Psoas muscle (tissue), 8 donors: Measurements from ENCODE around the gene VAV2. TPM values are rescaled to one million over a fixed set of nuclear protein-coding genes. Genes with fewer than 3 reads are reported as not detected.

ENCODE experiments used
- ATAC-seq, 4 donors: fragments of 200-7000 bp; cut with Tn5 transposase; one replicate each; pipeline ENCODE4 v1.9.1; 2020; ENCODE audit warnings: moderate library complexity in 3 of 4, mild to moderate bottlenecking in 2 of 4
- DNase-seq, 2 donors: peaks; one replicate each; pipeline ENCODE4 v3.0.0-alpha.2; 2020
- H3K27ac ChIP-seq: fragments of 200-600 bp; one replicate; pipeline ENCODE4 v1.8.0; 2022
- H3K27me3 ChIP-seq, 3 donors: fragments of 200-600 bp in 1 of 3; one replicate each; pipeline versions ENCODE4 v1.6.1 to v1.8.0; 2013 to 2022; ENCODE audit warnings: low read length in 2 of 3, mild to moderate bottlenecking in 2 of 3, moderate library complexity in 1 of 3; ENCODE audit not compliant: insufficient read depth in 3 of 3
- H3K36me3 ChIP-seq, 2 donors: fragments of 200-600 bp in 1 of 2; one replicate each; pipeline versions ENCODE4 v1.6.1 to v1.8.0; 2013 to 2022; ENCODE audit warnings: low read depth in 1 of 2, mild to moderate bottlenecking in 1 of 2, moderate library complexity in 1 of 2; ENCODE audit not compliant: insufficient read depth in 1 of 2
- H3K4me1 ChIP-seq: fragments of 200-600 bp; one replicate; pipeline ENCODE4 v1.8.0; 2022
- H3K4me3 ChIP-seq: fragments of 200-600 bp; one replicate; pipeline ENCODE4 v1.8.0; 2022; ENCODE audit warnings: mild to moderate bottlenecking
- H3K9me3 ChIP-seq: fragments of 200-600 bp; one replicate; pipeline ENCODE4 v1.8.0; 2022
- CTCF ChIP-seq: fragments of 200-600 bp; IDR thresholded peaks from one replicate; pipeline ENCODE4 v1.8.0; 2022; ENCODE audit warnings: antibody characterized with exemption
- WGBS, 3 donors: extraction: QIAGEN DNeasy Blood & Tissue Kit; methylation state at CpG; one replicate each; pipeline versions ENCODE4 v1.1.6 to v1.1.7; 2013; 5-methylcytosine and 5-hydroxymethylcytosine counted together
- intact Hi-C, 2 donors: fragments of 100-400 bp; cut with DNase I; formaldehyde crosslinking; loops; one replicate each; pipeline versions ENCODE4 v1.11.0 to v1.14.2; 2022
- polyA plus RNA-seq, 3 donors: library from polyadenylated mRNA; stranded (reverse); fragments of 200-250 nt; gene quantifications; one replicate each; pipeline ENCODE4 v1.2.3, GENCODE V29; 2013
- total RNA-seq, 4 donors: library from RNA; stranded (reverse); fragmentation: NEBNext Ultra II Directional in 2 of 4; extraction: Animal tissue kit (Norgen Biotek cat#: 25700) in 2 of 4; gene quantifications; one replicate each; pipeline versions ENCODE4 v1.2.1 to v1.2.4, GENCODE V29; 2021 to 2023
- donor health status: healthy with polysubstance abuse.
- donor health status: DM: no; HTN: no; CAD: no; lungs with moderate emphysema.
- donor health status: Bipolar disorder and iron deficiency.
- donor health status: healthy.
- donor health status: DM: yes; HTN: yes; CAD: no.
- donor health status: DM: no; HTN: no; CAD: no.
- donor health status: DM: no; HTN: no; CAD: no.
- donor health status: DM: yes; HTN: yes; CAD: no.

VAV2 gene
- total and polyA plus RNA-seq, 7 donors = 0.70 to 2.9 (median 1.4) TPM

- H3K27me3 ChIP-seq = peaks cover 0 to 38% (median 5%) of the 10 kb centered on the region in 3 donors
- H3K36me3 ChIP-seq = no peaks in the 10 kb centered on the region
- ATAC-seq (no peak), DNase-seq (peak in 1 of 2 donors; percentile 20)
- intact Hi-C loops = no loop called here
- TF ChIP-seq CTCF = no peak
- no peak overlapping the region for H3K4me3 ChIP-seq
- no peak overlapping the region for H3K27ac ChIP-seq
- peaks cover 8% of the 10 kb centered on the region for H3K9me3 ChIP-seq
- peaks cover 3% of the 10 kb centered on the region for H3K4me1 ChIP-seq
- 82 to 89% (median 86%) methylated on average over 16 to 18 of the region's 18 CpGs for WGBS, 3 donors
Observed at GRCh38 chr9:133961226-133962165, 30.6 kb downstream of the VAV2 start.

GRCh38 chr9:133960568-133961129, 31.5 kb downstream of the VAV2 start:
- Histone ChIP-seq H3K36me3 (no peaks in the 10 kb centered on the region), H3K27me3 (peaks cover 0 to 44% (median 3%) of the 10 kb centered on the region in 3 donors), H3K4me3 (no peak overlapping the region), H3K9me3 (peaks cover 8% of the 10 kb centered on the region), H3K27ac (no peak overlapping the region), H3K4me1 (peaks cover 9% of the 10 kb centered on the region)
- no peak for ATAC-seq
- no peak for TF ChIP-seq CTCF
- peak; percentile 47 to 54 for DNase-seq
- intact Hi-C loops = no loop called here
- 66 to 74% (median 71%) methylated on average over 21 of the region's 21 CpGs for WGBS, 3 donors

- intact Hi-C loops = no loop called here
- Histone ChIP-seq H3K36me3 (no peaks in the 10 kb centered on the region), H3K9me3 (peaks cover 8% of the 10 kb centered on the region), H3K4me1 (peaks cover 9% of the 10 kb centered on the region), H3K4me3 (no peak overlapping the region), H3K27me3 (peaks cover 0 to 44% (median 3%) of the 10 kb centered on the region in 3 donors), H3K27ac (no peak overlapping the region)
- 47 to 69% (median 53%) methylated on average over 19 of the region's 19 CpGs for WGBS, 3 donors
- ATAC-seq = no peak
- DNase-seq = peak in 1 of 2 donors; percentile 28
- no peak for TF ChIP-seq CTCF
Observed at GRCh38 chr9:133959966-133960567, 32.1 kb downstream of the VAV2 start.

- ATAC-seq = no peak
- intact Hi-C loops = no loop called here
- peak; percentile 5 to 41 for DNase-seq
Observed at GRCh38 chr9:133959171-133959570, 33.0 kb downstream of the VAV2 start.

More at GRCh38 chr9:133959171-133959570, 33.0 kb downstream of the VAV2 start:
- H3K36me3 ChIP-seq = no peaks in the 10 kb centered on the region
- TF ChIP-seq CTCF = no peak
- H3K27me3 ChIP-seq = peaks cover 0 to 44% (median 3%) of the 10 kb centered on the region in 3 donors
- 93 to 98% (median 96%) methylated on average over 5 to 9 of the region's 9 CpGs for WGBS, 3 donors
- H3K27ac ChIP-seq = no peak overlapping the region
- H3K4me1 ChIP-seq = peaks cover 9% of the 10 kb centered on the region
- no peak overlapping the region for H3K4me3 ChIP-seq
- H3K9me3 ChIP-seq = peaks cover 2% of the 10 kb centered on the region
